Ishikawa (cell line): ENCODE measurements around the gene GPATCH4.

Experiments used
- CEBPB ChIP-seq: IDR thresholded peaks from 2 replicates; pipeline ENCODE4 v1.6.1; 2012
- CREB1 ChIP-seq: IDR thresholded peaks from 2 replicates; pipeline ENCODE4 v1.6.1; 2012; ENCODE audit warnings: low read depth
- EGR1 ChIP-seq: IDR thresholded peaks from 2 replicates; pipeline ENCODE4 v1.6.1; 2012
- EP300 ChIP-seq: IDR thresholded peaks from 2 replicates; pipeline ENCODE4 v1.6.1; 2012; ENCODE audit warnings: borderline replicate concordance
- FOXM1 ChIP-seq: IDR thresholded peaks from 2 replicates; pipeline ENCODE4 v1.6.1; 2012; ENCODE audit warnings: low read depth, borderline replicate concordance
- MAX ChIP-seq: IDR thresholded peaks from 2 replicates; pipeline ENCODE4 v1.6.1; 2012
- NFIC ChIP-seq: IDR thresholded peaks from 2 replicates; pipeline ENCODE4 v1.6.1; 2012
- RAD21 ChIP-seq: IDR thresholded peaks from 2 replicates; pipeline ENCODE4 v1.6.1; 2012; ENCODE audit warnings: low read depth
- REST ChIP-seq: IDR thresholded peaks from 2 replicates; pipeline ENCODE4 v1.6.1; 2012; ENCODE audit warnings: low read depth, mild to moderate bottlenecking
- TAF1 ChIP-seq: IDR thresholded peaks from 2 replicates; pipeline ENCODE4 v1.6.1; 2012; ENCODE audit warnings: low read depth, mild to moderate bottlenecking
- TCF12 ChIP-seq: IDR thresholded peaks from 2 replicates; pipeline ENCODE4 v1.6.1; 2012; ENCODE audit warnings: low read depth
- TEAD4 ChIP-seq: IDR thresholded peaks from 2 replicates; pipeline ENCODE4 v1.6.1; 2012
- YY1 ChIP-seq: IDR thresholded peaks from 2 replicates; pipeline ENCODE4 v1.6.1; 2012; ENCODE audit warnings: low read depth
- ZBTB7A ChIP-seq: IDR thresholded peaks from 2 replicates; pipeline ENCODE4 v1.6.1; 2012; ENCODE audit warnings: low read depth
- TF ChIP-seq, protein P1 (sequence below): IDR thresholded peaks from 2 replicates; pipeline ENCODE4 v1.6.1; 2012

The GPATCH4 gene

DNA sequence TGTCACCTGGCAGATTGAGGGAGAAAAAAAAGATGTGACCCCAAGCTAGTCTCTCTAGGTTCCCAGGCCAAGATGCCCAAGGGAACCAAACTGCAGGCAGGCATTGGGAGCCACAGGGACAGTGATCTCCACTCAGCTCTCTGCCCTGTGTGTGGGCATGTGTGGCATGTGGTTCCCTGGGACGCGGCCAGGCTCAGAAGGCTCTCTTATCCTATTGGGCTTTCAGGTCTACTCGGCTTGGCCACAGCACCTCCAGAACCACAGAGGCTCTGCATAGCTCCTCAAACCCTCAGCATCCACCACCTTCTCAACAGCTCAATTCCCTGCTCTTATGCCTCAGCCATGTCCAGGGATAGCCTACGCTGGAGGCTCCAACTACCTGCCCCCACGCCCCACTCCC lies 50.9 kb downstream of the GPATCH4 start:
- TF ChIP-seq RAD21, result no peak
- no peak for TF ChIP-seq MAX
- no peak for TF ChIP-seq CREB1
- TF ChIP-seq, protein P1, sequence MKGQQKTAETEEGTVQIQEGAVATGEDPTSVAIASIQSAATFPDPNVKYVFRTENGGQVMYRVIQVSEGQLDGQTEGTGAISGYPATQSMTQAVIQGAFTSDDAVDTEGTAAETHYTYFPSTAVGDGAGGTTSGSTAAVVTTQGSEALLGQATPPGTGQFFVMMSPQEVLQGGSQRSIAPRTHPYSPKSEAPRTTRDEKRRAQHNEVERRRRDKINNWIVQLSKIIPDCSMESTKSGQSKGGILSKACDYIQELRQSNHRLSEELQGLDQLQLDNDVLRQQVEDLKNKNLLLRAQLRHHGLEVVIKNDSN, result no peak
- no peak for TF ChIP-seq NFIC
- TF ChIP-seq YY1, result no peak
- no peak for TF ChIP-seq TAF1
- no peak for TF ChIP-seq TCF12
- no peak for TF ChIP-seq CEBPB

GRCh38 chr1:156549831-156550230 lies 51.4 kb downstream of the GPATCH4 start:
- no peak for TF ChIP-seq RAD21
- TF ChIP-seq TAF1, result no peak
- TF ChIP-seq ZBTB7A, result no peak
- TF ChIP-seq TEAD4, result no peak
- no peak for TF ChIP-seq CREB1
- no peak for TF ChIP-seq EGR1
- TF ChIP-seq FOXM1, result no peak
- TF ChIP-seq NFIC, result no peak
- TF ChIP-seq, protein P1, result no peak
- no peak for TF ChIP-seq MAX
- TF ChIP-seq YY1, result no peak
- no peak for TF ChIP-seq REST
- no peak for TF ChIP-seq CEBPB
- TF ChIP-seq EP300, result no peak
- no peak for TF ChIP-seq TCF12

- TF ChIP-seq MAX (no peak), FOXM1 (no peak), YY1 (no peak), CEBPB (no peak), NFIC (no peak), RAD21 (no peak), REST (no peak), TEAD4 (no peak), TCF12 (no peak), EGR1 (no peak), TAF1 (no peak)
- TF ChIP-seq, protein P1, result no peak
These were observed 51.9 kb downstream of the GPATCH4 start for GRCh38 chr1:156549390-156549789.

DNA sequence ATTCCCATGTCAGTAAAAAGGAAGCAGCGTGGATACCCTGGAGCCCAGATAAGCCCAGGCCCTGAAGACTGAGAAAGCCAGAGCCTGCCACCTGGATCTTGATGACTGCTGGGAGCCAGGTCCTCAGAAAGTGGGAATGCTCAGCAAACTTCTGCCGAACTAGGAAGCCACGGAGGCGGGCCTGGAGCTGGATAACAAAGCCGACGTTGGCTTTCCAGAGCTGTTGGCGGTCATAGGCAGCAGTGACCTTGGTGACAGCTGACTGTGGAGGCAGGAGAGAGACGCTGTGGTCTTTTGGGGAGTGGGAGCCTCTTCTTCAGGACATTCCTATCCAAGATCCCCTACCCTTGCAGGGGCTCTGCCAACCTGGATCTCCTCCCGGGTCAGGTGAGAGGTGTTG lies 53.3 kb downstream of the GPATCH4 start:
- TF ChIP-seq NFIC (no peak), ZBTB7A (no peak), MAX (no peak), TCF12 (no peak), CEBPB (no peak), TAF1 (no peak)

- no peak for TF ChIP-seq CEBPB
- TF ChIP-seq EGR1, result no peak
- no peak for TF ChIP-seq YY1
- TF ChIP-seq CREB1, result no peak
- TF ChIP-seq REST, result no peak
- TF ChIP-seq ZBTB7A, result no peak
- TF ChIP-seq MAX, result no peak
- no peak for TF ChIP-seq TCF12
- no peak for TF ChIP-seq EP300
- no peak for TF ChIP-seq RAD21
- TF ChIP-seq FOXM1, result no peak
- no peak for TF ChIP-seq NFIC
- TF ChIP-seq, protein P1, result no peak
- no peak for TF ChIP-seq TAF1
- no peak for TF ChIP-seq TEAD4
These were observed 53.8 kb downstream of the GPATCH4 start for GRCh38 chr1:156547434-156547833.
